Upper lobe of left lung (tissue), 4 donors: Measurements from ENCODE around the gene RPUSD2.

Source experiments
- EP300 ChIP-seq, 4 donors: sonication (generic); formaldehyde crosslinking; IDR thresholded peaks; one replicate each; pipeline ENCODE4 v1.5.1; 2017; ENCODE audit warnings: antibody characterized with exemption in 4 of 4, control low read depth in 2 of 4
- POLR2AphosphoS5 ChIP-seq, 2 donors: sonication (generic); formaldehyde crosslinking; IDR thresholded peaks; one replicate each; pipeline ENCODE4 v1.5.1; 2017; ENCODE audit warnings: antibody characterized with exemption in 2 of 2
- TF ChIP-seq, protein P1 (sequence below), 6 experiments: fragments of 450-650 bp in 4 of 6; fragments of 200-600 bp in 2 of 6; sonication (generic) in 2 of 6; IDR thresholded peaks; one replicate each; pipeline ENCODE4 v1.5.1; 2016 to 2019; ENCODE audit warnings: antibody characterized with exemption in 6 of 6

DNA sequence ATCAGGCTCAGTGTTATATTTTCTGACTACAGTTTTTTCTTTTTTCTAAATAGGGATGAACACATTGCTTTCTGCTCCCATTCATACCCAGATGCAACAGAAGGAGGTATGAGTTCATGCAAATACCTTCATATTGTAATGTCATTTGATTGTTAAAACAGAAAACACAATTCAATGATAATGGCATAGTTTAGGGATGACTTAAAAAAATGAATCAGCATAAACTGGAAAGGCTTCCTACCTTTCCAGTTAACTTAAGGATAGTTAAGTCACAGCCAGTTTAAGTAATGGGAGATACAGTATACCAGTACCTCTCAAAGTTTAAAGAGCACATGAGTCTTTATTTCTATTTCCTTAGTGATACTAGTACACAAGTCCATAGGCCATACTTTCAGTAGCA, 49.8 kb downstream of the RPUSD2 start:
- TF ChIP-seq, protein P1, sequence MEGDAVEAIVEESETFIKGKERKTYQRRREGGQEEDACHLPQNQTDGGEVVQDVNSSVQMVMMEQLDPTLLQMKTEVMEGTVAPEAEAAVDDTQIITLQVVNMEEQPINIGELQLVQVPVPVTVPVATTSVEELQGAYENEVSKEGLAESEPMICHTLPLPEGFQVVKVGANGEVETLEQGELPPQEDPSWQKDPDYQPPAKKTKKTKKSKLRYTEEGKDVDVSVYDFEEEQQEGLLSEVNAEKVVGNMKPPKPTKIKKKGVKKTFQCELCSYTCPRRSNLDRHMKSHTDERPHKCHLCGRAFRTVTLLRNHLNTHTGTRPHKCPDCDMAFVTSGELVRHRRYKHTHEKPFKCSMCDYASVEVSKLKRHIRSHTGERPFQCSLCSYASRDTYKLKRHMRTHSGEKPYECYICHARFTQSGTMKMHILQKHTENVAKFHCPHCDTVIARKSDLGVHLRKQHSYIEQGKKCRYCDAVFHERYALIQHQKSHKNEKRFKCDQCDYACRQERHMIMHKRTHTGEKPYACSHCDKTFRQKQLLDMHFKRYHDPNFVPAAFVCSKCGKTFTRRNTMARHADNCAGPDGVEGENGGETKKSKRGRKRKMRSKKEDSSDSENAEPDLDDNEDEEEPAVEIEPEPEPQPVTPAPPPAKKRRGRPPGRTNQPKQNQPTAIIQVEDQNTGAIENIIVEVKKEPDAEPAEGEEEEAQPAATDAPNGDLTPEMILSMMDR (IDR thresholded peaks at IDR 0.05), result no peak
- TF ChIP-seq POLR2AphosphoS5 (IDR thresholded peaks at IDR 0.05) (no peak), EP300 (IDR thresholded peaks at IDR 0.05) (no peak)
